Stimulated activated CD8-positive, alpha-beta memory T cell treated with anti-CD3 and anti-CD28 coated beads, Interleukin-4, amount 100 ng/mL, for 24 hours (primary cell): ENCODE results near the gene SMAD1.
"Not testable (repeated sequence)": the region's sequence is repeated elsewhere in the genome, so short reads cannot be mapped to it uniquely, and the experiment has no call there.

Experiments used
- DNase-seq: peaks from one replicate; pipeline ENCODE4 v3.0.0-alpha.2; 2020; ENCODE audit warnings: low read depth

SMAD1 gene

DNA sequence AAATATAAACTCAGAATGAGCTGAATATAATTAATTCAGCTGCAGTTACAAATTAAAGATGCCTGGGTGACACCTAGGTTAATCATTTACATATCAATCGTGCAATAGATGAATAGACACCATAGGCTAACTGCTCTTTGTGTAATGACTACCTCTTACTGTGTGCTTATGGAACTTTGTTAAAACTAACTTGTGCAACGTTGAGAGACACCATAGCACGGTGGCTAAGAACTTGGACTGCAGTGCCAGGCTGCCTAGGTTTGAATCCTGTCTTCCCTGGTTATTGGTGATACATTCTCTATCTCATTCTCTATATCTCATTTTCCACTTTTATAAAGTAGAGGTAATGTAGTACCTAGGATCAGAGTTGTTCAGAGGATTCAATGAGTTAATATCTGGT, 46.9 kb downstream of the SMAD1 start:
- no peak for DNase-seq

DNA sequence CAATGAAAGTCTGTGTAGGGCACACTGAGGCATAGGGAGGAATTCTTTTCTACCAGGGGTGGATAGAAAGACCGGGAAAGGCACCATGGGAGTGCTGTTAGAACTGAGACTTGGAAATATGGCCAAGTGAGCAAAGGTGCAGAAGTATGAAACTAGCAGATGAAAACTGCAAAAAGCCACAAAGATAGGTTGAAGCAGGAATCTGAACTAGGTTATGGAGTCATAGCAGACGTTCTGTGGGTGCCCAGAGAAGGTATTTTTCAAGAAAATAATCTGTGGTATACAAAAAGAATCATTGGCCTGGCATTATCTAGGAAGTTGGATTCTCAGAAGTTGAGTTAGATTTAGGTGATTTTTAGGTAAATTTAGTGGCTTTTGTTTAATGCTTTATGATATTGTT, 48.5 kb downstream of the SMAD1 start:
- DNase-seq: no peak

DNA sequence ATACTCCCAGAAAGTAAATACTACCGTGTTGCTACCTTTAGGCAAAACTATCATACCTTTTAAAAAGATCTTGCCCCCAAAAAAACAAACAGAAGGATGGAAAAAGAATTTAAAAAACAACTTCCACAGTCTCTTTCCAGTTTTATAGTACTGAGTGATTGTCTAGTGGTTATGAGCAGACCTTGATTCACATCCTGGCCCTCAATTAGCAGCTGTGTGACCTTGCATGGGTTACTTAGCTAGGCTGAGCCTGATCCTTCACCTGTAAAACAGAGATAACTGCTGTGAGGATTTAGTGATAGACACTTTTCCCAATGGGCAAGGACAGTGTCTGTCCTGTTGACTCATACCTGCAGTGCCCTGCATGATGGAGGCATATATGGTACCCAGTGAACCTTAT, 49.0 kb downstream of the SMAD1 start:
- no peak for DNase-seq

DNA sequence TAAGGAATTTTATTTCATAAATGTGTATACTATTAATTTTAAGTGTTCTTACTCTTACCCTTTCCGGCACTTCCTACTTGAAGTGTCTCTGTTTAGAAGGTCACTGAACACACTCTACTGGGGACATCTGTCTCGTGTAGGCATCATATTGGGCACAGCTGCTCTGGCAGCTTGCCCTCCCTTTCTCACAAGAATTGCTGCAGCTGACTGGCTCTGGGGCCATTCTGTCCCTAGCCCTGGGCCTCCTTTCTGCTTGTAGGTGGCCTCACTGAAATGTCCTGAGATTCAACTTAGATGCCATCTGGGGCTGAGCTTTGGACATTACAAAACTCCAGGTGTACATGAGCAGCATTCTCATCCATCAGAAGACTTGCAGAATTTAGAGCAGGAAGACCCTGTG, 49.6 kb downstream of the SMAD1 start:
- no peak for DNase-seq

DNA sequence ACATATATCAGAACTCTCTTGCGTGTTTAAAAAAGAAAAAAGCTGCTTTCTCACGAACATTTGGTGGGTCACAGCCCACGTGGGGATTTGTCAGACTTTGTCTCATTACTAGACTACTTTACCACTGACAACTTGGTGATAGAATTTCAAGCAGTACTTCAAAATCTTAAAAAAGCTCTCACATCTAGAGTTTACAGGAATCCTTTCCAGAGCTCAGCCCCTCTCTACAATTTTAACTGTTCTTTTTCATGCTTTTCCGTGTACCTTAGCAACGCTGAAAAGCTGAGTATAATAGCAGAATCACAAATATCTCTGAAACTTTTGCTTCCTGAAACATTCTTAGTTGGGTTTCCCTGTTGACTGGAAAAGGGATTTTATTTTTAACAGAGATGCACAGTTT, 50.2 kb downstream of the SMAD1 start:
- no peak for DNase-seq

DNA sequence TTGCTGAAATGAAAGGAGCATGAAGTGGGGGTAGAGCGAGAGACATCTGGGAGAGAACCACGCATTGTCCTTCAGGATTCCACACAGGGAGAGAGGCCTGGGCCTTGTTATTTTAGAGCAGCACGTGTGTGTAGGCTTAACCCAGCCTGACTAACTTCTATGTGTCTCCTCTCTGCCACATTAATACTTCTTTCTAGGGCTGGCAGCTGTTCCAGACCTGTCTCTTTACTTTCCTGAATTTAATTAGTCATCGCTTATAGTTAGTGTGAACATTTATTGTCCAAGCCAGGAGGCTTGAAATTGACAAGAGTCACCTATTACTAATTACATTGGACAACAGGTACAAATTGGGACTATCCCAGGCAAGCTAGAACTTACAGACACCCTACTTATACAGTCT, 51.3 kb downstream of the SMAD1 start:
- no peak for DNase-seq

DNA sequence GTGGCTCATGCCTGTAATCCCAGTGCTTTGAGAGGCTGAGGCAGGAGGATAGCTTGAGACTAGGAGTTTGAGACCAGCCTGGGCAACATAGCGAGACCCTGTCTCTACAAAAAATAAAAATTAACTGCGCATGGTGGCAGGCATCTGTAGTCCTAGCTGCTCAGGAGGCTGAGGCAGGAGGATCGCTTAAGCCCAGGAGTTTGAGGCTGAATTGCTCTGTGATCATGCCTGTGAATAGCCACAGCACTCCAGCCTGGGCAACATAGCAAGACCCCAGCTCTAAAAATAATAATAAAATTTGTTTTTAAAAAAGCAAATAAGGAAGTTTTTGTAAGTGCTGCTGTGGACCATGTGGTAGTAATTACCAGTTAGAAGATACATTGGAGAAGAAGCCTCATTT, 51.8 kb downstream of the SMAD1 start:
- not testable (repeated sequence) for DNase-seq

DNA sequence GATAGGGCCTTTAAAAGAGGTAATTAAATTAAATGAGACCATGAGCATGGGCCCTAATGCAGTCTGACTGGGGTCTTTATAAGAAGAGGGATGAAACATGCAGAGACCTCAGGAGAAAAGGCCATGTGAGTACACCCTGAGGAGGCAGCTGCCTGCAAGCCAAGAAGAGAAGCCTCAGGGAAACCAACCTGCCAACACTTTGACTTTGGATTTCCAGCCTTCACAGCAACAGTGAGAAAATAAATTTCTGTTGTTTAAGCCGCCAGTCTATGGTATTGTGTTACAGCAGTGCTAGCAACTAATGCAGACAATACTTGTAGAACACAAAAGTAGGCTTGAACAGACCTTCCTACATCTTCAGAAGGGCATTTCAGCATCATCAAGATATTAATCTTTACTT, 52.3 kb downstream of the SMAD1 start:
- DNase-seq: no peak

DNA sequence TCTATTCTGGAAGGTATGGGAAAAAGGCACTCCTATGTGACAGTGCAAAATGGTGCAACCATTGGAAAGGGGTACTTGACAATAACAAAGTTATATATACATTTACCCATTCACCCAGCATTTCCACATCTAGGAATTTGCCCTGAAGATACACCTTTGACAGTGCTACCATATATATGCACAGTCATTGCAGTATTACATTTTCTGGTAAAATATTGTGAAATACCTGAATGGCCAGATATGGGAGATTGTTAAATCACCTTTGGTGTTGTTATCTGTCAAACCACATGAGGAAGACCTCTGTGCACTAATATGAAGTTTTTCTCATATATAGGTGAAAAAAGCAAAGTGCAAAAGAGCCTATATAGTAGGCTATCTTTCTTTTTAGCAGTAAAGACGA, 53.5 kb downstream of the SMAD1 start:
- DNase-seq: no peak

DNA sequence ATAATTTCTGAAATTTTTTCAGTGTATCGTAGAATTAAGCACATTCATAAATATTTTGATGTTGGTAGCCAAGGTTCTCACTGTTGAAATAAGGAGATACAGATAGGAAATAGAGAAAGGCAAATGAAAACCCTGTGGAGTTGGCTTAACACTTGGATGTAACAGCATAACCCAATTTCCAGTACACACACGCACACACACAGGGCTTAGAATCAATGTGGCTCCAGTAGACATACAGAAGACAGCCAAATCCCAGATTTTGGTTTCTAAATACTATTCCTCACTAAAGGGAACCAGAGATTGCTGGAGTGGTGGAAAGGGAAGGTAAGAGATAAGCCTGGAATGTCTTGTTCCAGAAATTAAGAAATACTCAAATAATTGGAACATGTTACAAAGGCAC, 54.4 kb downstream of the SMAD1 start:
- no peak for DNase-seq

DNA sequence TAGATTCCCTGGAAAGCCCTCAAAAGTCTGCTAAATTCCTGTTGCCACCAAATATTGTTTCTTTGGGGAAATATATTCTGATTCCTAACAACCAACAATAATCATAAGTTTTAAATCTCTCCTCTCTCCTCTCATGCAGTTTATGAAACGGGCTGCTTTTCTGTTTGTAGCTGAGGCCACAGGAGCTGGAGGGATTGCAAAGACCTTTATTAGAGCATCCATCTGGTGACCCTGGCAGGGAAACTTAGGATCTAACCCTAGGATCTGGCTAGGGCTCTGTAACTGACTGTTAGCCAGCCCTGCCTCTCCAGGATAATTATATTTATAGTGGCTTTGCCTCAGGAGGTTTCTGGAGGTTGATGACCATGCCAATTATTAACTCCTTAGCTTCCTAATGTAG, 56.9 kb downstream of the SMAD1 start:
- no peak for DNase-seq

DNA sequence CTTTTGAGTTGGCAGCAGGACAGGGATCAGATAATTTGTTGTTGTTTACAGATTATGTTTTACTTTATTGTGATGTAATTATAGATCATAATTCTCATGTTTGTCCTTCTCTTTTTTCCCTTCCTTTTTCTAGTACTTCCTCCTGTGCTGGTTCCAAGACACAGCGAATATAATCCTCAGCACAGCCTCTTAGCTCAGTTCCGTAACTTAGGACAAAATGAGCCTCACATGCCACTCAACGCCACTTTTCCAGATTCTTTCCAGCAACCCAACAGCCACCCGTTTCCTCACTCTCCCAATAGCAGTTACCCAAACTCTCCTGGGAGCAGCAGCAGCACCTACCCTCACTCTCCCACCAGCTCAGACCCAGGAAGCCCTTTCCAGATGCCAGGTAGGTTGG, 58.0 kb downstream of the SMAD1 start:
- no peak for DNase-seq

DNA sequence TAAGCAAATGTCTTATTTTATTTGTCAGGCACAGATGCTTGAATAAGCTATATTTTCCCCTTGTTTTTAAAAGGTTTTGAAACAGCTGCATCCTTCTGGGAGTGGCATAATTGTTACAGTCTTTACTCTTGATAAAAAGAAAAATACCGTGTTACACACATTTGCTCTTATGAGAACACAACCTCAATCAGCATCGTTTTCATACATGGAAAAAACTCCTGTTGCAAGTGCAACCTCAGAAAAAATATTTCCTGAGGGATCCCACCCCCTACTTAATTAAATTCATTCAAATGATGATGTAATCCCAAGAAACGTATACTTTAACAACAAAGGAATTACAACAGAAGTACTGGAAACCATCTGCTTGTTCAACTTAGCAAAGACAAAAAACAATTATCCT, 58.6 kb downstream of the SMAD1 start:
- DNase-seq: no peak

DNA sequence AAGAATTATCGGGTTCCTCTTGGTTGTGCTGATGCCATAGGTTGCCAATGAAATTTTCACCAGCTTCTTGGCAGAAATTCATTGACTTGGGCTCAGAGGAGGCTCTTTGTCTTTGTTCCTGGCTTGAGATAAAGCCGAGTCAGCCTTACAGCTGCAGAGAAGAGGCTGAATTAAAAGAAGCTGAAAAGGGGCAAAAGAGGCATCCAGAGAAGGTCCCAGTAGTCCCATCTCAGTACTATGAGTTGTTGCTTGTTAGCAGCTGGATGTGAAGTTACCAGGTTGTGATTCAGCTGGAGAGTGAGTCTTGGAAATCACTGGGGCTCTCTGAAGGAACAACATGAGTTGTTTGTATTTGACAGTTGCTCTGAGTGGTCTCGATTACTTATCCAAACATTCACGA, 59.7 kb downstream of the SMAD1 start:
- no peak for DNase-seq

DNA sequence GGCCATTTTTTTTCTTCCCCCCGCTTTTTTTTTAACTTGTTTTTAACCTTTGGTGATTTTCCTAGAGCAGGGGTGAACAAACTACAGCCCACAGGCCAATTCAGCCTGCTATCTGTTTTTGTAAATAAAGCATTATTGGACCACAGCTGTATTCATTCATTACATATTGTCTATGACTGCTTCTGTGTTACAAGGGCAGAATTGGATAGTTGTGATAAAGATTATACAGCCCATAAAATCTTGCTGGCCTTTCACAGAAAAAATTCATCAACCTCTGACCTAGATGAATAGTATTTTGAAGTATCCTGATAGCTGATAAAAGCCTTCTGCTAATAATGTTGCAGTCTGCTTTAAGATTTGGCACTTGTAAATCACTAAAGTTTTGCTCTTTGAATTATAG, 63.4 kb downstream of the SMAD1 start:
- DNase-seq: no peak

DNA sequence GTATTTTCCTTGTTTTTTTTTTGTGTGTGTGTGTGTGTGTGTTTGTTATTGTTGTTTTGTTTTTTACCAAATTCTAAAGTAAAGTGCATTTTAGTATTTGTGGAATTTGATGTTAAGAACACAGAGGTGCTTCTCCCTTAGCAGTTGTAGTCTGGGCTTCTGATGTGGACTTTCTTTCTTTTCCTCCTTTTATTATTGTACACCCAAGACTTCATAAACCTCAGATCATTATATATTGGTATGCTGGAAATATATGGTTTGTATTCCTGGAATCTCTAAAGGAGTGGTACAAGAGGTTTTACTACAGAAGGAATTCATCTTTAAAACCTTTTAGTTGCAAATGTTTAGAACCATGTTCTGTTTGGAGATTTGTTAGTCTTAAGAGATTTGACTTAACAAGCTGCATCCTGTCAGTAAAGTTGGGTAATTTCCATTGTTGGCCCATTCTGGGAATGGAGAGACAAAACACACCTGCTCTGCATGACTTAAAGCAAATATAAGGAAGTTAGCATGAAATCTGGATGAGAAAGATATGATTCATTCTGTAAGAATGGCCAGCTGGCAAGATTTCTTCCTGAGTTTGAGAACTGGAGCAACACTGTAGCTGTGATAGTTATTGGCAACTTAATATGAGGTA, 64.0 kb downstream of the SMAD1 start:
- no peak for DNase-seq

DNA sequence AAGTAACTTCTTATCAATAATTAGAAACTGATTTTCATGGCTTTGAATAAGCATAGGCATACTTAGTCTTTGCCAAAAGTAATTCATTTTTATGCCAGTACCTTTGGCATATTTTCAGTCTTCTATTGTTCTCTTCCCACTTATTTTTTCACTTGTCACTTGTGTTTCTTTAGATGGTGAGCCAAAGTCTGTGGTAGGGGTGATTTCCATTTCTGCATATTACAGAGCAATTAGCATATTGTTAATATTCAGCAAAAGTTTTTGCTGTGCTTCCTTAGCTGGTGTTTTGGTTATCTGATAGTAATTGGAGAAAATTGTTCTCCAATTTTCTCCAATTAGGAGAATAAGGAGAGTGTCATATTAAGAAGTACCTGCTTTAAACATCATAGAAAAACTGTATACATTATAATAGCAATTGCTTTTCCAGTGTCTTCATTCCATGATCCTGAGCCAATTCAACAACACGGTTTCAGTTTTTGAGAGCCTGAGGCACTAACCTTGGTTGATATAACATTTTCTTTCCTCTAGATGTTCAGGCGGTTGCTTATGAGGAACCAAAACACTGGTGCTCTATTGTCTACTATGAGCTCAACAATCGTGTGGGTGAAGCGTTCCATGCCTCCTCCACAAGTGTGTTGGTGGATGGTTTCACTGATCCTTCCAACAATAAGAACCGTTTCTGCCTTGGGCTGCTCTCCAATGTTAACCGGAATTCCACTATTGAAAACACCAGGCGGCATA, 64.7 kb downstream of the SMAD1 start:
- DNase-seq: no peak

DNA sequence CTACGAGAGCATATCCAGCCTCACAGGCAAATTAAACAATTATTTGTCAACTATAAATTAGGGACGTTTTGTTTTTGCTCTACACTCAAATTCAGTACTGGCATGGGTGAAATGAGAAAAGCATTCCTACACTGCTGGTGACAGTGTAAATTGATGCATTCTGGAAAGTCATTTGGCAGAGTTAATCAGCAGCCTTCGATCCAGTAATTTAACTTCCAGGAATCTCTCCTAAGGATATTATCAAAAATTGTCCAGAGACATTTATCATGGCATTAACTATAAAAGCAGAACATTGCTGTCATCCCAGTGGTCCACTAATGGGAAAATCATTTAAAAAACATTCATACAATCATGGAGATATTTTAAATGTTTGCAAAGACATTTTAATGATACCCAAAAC, 70.0 kb downstream of the SMAD1 start:
- DNase-seq: no peak

DNA sequence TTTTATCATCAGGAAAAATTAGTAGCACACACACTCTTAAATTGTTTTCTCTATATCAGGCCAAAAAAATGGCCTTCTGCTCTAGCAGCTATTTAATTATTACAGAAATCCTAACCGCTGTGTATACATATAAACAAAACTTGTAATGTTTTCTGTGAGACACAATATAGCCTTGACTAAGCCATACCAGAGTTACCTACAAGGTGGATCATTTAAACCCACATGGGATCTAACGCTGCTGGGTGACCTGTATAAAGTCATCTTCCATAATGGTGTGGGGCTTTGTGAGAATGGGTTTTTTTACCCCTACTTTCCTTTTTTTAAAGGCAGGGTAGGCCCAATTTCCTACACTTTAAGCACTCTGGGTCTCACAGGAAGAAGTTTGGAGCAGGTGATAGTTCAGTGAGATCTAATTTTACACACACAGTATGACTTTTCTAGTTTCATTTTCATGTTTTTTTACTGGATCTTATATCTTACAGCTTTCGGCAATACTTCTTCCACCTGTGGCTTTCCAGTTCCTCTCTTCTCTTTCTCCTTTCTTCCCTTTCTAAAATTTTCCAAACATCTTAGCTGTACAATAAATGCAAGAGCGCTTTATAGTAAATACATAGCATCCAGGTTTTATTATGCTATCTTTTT, 70.6 kb downstream of the SMAD1 start:
- DNase-seq: no peak

DNA sequence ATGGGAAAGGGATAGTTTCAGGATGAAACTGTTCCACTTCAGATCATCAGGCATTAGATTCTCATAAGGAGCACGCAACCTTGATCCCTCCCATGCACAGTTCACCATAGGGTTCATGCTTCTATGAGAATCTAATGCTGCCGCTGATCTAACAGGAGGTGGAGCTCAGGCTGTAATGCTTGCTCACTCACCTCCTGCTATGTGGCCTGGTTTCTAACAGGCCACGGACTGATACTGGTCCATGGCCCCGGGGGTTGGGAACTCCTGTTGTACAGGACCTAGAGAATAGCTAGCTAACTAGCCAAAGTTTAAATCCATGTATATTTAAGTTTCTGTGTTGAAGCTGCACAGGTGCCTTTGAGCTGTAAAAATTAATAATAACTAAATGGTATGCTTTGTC, 71.7 kb downstream of the SMAD1 start:
- no peak for DNase-seq

DNA sequence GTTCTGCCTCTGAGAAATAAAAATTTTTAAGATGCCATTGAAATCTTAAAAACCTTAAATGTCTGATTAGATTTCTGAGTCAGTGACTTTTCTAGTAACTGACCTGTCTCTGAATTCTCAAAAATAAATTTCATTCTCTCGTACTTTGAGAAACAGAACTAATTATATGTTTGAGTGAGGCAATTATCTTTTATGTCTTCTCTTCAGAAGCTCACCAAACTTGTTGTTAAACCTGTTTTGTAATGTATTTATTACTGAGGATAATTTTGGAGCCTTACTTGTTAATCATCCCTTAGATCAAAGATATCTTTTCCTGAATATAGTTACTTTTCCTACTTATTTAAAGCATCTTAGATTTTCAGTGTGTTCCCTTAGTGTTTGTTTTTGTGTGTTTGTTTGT, 73.0 kb downstream of the SMAD1 start:
- DNase-seq: no peak

DNA sequence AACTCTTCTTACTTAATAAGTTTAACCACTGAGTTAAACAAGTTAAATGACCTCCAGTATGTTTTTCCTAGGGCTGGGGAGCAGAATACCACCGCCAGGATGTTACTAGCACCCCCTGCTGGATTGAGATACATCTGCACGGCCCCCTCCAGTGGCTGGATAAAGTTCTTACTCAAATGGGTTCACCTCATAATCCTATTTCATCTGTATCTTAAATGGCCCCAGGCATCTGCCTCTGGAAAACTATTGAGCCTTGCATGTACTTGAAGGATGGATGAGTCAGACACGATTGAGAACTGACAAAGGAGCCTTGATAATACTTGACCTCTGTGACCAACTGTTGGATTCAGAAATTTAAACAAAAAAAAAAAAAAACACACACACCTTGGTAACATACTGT, 76.1 kb downstream of the SMAD1 start:
- DNase-seq: peak; percentile 22

DNA sequence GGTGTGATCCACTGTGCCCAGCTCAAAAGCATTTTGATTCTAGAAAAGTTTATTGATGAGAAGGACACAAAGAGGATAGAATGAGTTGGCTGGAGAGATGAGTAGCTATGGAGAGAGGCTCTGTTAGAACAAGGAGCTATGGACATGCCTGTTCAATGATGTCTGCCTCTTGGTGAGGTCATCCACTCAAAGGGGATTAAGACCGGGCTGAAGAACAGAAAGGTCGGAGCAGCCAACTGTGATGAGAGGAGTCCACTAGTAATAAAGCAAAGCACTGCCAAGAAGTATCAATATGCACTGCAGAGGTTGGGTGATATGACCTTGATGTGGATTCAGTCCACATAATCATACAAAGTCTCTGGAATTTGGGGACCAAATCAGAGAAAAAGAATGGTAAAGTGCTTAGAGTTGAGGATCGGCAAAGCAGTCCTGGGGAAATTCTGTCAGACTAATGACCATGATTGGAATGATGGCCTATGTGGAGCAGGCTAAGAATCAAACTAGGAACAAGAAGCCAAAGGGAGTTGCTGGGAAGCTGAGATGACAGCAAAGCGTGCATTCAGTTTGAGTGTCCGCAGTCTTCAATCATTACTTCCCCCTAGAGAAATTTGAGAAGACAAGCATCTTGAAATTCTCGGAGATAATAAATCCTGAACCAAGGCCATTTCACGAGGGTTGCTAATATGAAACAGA, 81.8 kb downstream of the SMAD1 start:
- DNase-seq: no peak
